Neural crest cell (in vitro differentiated cells): ENCODE measurements around the gene IER5. TPM values are rescaled to one million over a fixed set of nuclear protein-coding genes. Genes with fewer than 3 reads are reported as not detected.
"Not testable (repeated sequence)": the region's sequence is repeated elsewhere in the genome, so short reads cannot be mapped to it uniquely, and the experiment has no call there.

Experiments used
- DNase-seq: peaks from one replicate; pipeline ENCODE4 v3.0.0; 2021; ENCODE audit warnings: low read depth, mixed read lengths, low spot score
- H3K27ac Mint-ChIP-seq: one replicate; pipeline ENCODE4 v1.8.0; 2021; ENCODE audit warnings: mild to moderate bottlenecking, mixed read lengths; ENCODE audit not compliant: unreplicated experiment
- H3K27me3 Mint-ChIP-seq: 2 replicates; pipeline ENCODE4 v1.8.0; 2021; ENCODE audit warnings: low read depth, mild to moderate bottlenecking, mixed read lengths
- H3K36me3 Mint-ChIP-seq: 2 replicates; pipeline ENCODE4 v1.8.0; 2021; ENCODE audit warnings: low read depth, mild to moderate bottlenecking, mixed read lengths
- H3K4me1 Mint-ChIP-seq: 2 replicates; pipeline ENCODE4 v1.8.0; 2021; ENCODE audit warnings: mixed read lengths
- H3K4me3 Mint-ChIP-seq: one replicate; pipeline ENCODE4 v1.8.0; 2021; ENCODE audit warnings: mild to moderate bottlenecking, mixed read lengths
- H3K9me3 Mint-ChIP-seq: 2 replicates; pipeline ENCODE4 v1.8.0; 2021; ENCODE audit warnings: mixed read lengths
- CTCF ChIP-seq: fragments of 200-600 bp; sonication (generic); conservative IDR thresholded peaks from 2 replicates; pipeline ENCODE4 v1.5.0; 2021; ENCODE audit warnings: antibody characterized with exemption, mild to moderate bottlenecking
- total RNA-seq: library from RNA; stranded (reverse); gene quantifications from 2 replicates; pipeline ENCODE4 v1.2.1, GENCODE V29; 2021

IER5 gene
- total RNA-seq, 1 donor from 2014 or later = 7.7 TPM

GRCh38 chr1:181114574-181115367 is 26.3 kb downstream of the IER5 start:
- no peak for TF ChIP-seq CTCF
- H3K9me3 Mint-ChIP-seq = no peaks in the 10 kb centered on the region
- no peak overlapping the region for H3K27ac Mint-ChIP-seq
- no peak for DNase-seq
- peaks cover 37% of the 10 kb centered on the region for H3K4me1 Mint-ChIP-seq
- H3K36me3 Mint-ChIP-seq = no peaks in the 10 kb centered on the region
- no peak overlapping the region for H3K4me3 Mint-ChIP-seq
- no peaks in the 10 kb centered on the region for H3K27me3 Mint-ChIP-seq

GRCh38 chr1:181115368-181115684 is 26.8 kb downstream of the IER5 start:
- H3K9me3 Mint-ChIP-seq = no peaks in the 10 kb centered on the region
- peaks cover 34% of the 10 kb centered on the region for H3K4me1 Mint-ChIP-seq
- H3K27ac Mint-ChIP-seq = no peak overlapping the region
- TF ChIP-seq CTCF = no peak
- no peaks in the 10 kb centered on the region for H3K36me3 Mint-ChIP-seq
- no peaks in the 10 kb centered on the region for H3K27me3 Mint-ChIP-seq
- no peak for DNase-seq
- no peak overlapping the region for H3K4me3 Mint-ChIP-seq

GRCh38 chr1:181115971-181116370 is 27.5 kb downstream of the IER5 start:
- H3K4me1 Mint-ChIP-seq = peaks cover 29% of the 10 kb centered on the region
- not testable (repeated sequence) for H3K27ac Mint-ChIP-seq, DNase-seq, H3K36me3 Mint-ChIP-seq, H3K4me3 Mint-ChIP-seq, H3K9me3 Mint-ChIP-seq, H3K27me3 Mint-ChIP-seq

GRCh38 chr1:181116819-181117390 is 28.4 kb downstream of the IER5 start:
- H3K27me3 Mint-ChIP-seq = no peaks in the 10 kb centered on the region
- no peak overlapping the region for H3K27ac Mint-ChIP-seq
- no peak overlapping the region for H3K4me3 Mint-ChIP-seq
- DNase-seq = no peak
- peaks cover 29% of the 10 kb centered on the region for H3K4me1 Mint-ChIP-seq
- H3K9me3 Mint-ChIP-seq = no peaks in the 10 kb centered on the region
- TF ChIP-seq CTCF = no peak
- H3K36me3 Mint-ChIP-seq = no peaks in the 10 kb centered on the region

- Mint-ChIP-seq H3K4me1 (peaks cover 21% of the 10 kb centered on the region), H3K27me3 (no peaks in the 10 kb centered on the region), H3K27ac (no peak overlapping the region), H3K4me3 (no peak overlapping the region), H3K36me3 (no peaks in the 10 kb centered on the region), H3K9me3 (no peaks in the 10 kb centered on the region)
- no peak for DNase-seq
- TF ChIP-seq CTCF = no peak
Observed at GRCh38 chr1:181117648-181118449, 29.3 kb downstream of the IER5 start.
